Measurements from ENCODE around the gene CCND3. TPM values are rescaled to one million over a fixed set of nuclear protein-coding genes. Genes with fewer than 3 reads are reported as not detected.

CCND3 gene
- total and polyA plus RNA-seq, 3 experiments from 2014 or later, result 283 to 648 (median 287) TPM

- ChIA-PET POLR2A (no interaction called here), CTCF (interaction anchor here (0.8 to 1.5 kb wide), 2 partner anchors 34 to 81 kb away, joined by 3 to 4 read pairs; no protein-coding TSS in a partner anchor)
- DNase-seq, result no peak
- H3K4me1 Mint-ChIP-seq, result peaks cover 72 to 90% (median 87%) of the 10 kb centered on the region in 3 donors
- H3K9me3 ChIP-seq (ENCODE audit: low read length), result no peaks in the 10 kb centered on the region
- no peaks in the 10 kb centered on the region for H3K27me3 ChIP-seq (ENCODE audit: insufficient read depth, low read length, poor library complexity, severe bottlenecking)
- H3K27ac Mint-ChIP-seq, result peak overlapping the region; percentile 2 to 86 (median 42)
- H3K36me3 Mint-ChIP-seq, result peaks cover 0 to 65% (median 14%) of the 10 kb centered on the region in 3 donors
- no peak overlapping the region for H3K4me3 ChIP-seq (ENCODE audit: low read length)
- H3K27me3 Mint-ChIP-seq, result no peaks in the 10 kb centered on the region
- H3K27ac ChIP-seq (ENCODE audit: low read depth, low read length), result no peak overlapping the region
- H3K9me3 Mint-ChIP-seq, result no peaks in the 10 kb centered on the region
- peak overlapping the region in 2 of 7 donors; percentile 2 for H3K4me3 Mint-ChIP-seq
- H3K36me3 ChIP-seq (ENCODE audit: insufficient read depth, low read length), result peaks cover 22% of the 10 kb centered on the region
- H3K4me1 ChIP-seq (ENCODE audit: insufficient read depth, low read length), result peaks cover 85% of the 10 kb centered on the region
Observed at GRCh38 chr6:41963371-41963770, 21.8 kb upstream of the CCND3 start.

- Mint-ChIP-seq H3K36me3 (peaks cover 0 to 59% (median 16%) of the 10 kb centered on the region in 3 donors), H3K27ac (peak overlapping the region in 5 of 8 donors; percentile 7 to 72 (median 25)), H3K9me3 (no peaks in the 10 kb centered on the region), H3K4me3 (peak overlapping the region in 4 of 7 donors; percentile 1 to 61 (median 32)), H3K27me3 (no peaks in the 10 kb centered on the region), H3K4me1 (peaks cover 62 to 82% (median 79%) of the 10 kb centered on the region in 3 donors)
- Histone ChIP-seq H3K27ac (ENCODE audit: low read depth, low read length) (no peak overlapping the region), H3K27me3 (ENCODE audit: insufficient read depth, low read length, poor library complexity, severe bottlenecking) (no peaks in the 10 kb centered on the region), H3K4me3 (ENCODE audit: low read length) (no peak overlapping the region), H3K36me3 (ENCODE audit: insufficient read depth, low read length) (peaks cover 12% of the 10 kb centered on the region), H3K9me3 (ENCODE audit: low read length) (no peaks in the 10 kb centered on the region), H3K4me1 (ENCODE audit: insufficient read depth, low read length) (peaks cover 63% of the 10 kb centered on the region)
- DNase-seq, result no peak
- POLR2A ChIA-PET, result no interaction called here
- CTCF ChIA-PET, result interaction anchor here (1.2 kb wide), 1 partner anchor 8 kb away, joined by 3 read pairs; no protein-coding TSS in a partner anchor
Observed at GRCh38 chr6:41960028-41960427, 18.4 kb upstream of the CCND3 start.

DNA sequence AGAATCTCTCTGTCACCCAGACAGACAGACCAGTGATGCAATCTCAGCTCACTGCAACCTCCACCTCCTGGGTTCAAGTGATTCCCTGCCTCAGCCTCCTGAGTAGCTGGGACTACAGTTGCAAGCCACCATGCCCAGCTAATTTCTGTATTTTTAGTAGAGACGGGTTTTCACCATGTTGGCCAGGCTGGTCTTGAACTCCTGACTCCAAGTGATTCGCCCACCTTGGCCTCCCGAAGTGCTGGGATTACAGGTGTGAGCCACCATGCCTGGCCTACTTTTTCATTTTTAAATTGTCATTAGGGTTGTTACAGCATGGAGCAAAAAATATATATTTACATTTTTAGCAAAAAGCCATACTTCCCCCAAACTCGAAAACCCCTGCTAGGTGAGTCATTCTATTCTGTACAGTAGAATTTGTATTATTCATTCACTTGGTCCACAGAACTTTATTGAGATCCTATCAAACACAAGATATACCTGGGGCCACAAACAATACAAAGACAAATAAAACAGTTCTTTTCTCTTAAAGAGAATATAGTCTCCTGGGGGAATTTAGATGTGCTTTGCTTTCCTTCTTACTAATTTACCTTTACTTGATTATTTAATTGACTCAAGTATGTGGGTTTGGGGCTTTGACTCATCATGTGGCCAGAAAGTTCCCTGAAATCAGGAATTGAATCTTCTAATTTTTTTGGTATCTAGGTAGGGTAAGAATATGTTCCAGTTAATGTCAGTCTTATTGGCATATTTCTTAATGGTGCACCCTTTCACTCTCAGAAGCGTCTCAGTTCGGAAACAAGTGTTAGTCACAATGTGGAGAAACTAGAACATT is 16.6 kb upstream of the CCND3 start:
- DNase-seq, result no peak
- CTCF ChIA-PET, result no interaction called here
- Mint-ChIP-seq H3K9me3 (no peaks in the 10 kb centered on the region), H3K27me3 (no peaks in the 10 kb centered on the region), H3K4me1 (peaks cover 55 to 77% (median 75%) of the 10 kb centered on the region in 3 donors), H3K27ac (peak overlapping the region; percentile 15 to 77 (median 50)), H3K4me3 (peak overlapping the region in 3 of 7 donors; percentile 13 to 50 (median 24)), H3K36me3 (peaks cover 0 to 55% (median 17%) of the 10 kb centered on the region in 3 donors)
- H3K4me1 ChIP-seq (ENCODE audit: insufficient read depth, low read length), result peaks cover 52% of the 10 kb centered on the region
- H3K4me3 ChIP-seq (ENCODE audit: low read length), result no peak overlapping the region
- no peaks in the 10 kb centered on the region for H3K9me3 ChIP-seq (ENCODE audit: low read length)
- POLR2A ChIA-PET, result no interaction called here
- H3K36me3 ChIP-seq (ENCODE audit: insufficient read depth, low read length), result peaks cover 4% of the 10 kb centered on the region
- no peaks in the 10 kb centered on the region for H3K27me3 ChIP-seq (ENCODE audit: insufficient read depth, low read length, poor library complexity, severe bottlenecking)
- H3K27ac ChIP-seq (ENCODE audit: low read depth, low read length), result no peak overlapping the region

GRCh38 chr6:41957117-41957516 is 15.5 kb upstream of the CCND3 start:
- H3K36me3 Mint-ChIP-seq, result peaks cover 0 to 58% (median 17%) of the 10 kb centered on the region in 3 donors
- H3K9me3 Mint-ChIP-seq, result no peaks in the 10 kb centered on the region
- Histone ChIP-seq H3K9me3 (ENCODE audit: low read length) (no peaks in the 10 kb centered on the region), H3K36me3 (ENCODE audit: insufficient read depth, low read length) (peaks cover 8% of the 10 kb centered on the region), H3K4me1 (ENCODE audit: insufficient read depth, low read length) (peaks cover 51% of the 10 kb centered on the region), H3K27me3 (ENCODE audit: insufficient read depth, low read length, poor library complexity, severe bottlenecking) (no peaks in the 10 kb centered on the region), H3K27ac (ENCODE audit: low read depth, low read length) (no peak overlapping the region), H3K4me3 (ENCODE audit: low read length) (no peak overlapping the region)
- H3K4me3 Mint-ChIP-seq, result no peak overlapping the region
- ChIA-PET CTCF (no interaction called here), POLR2A (no interaction called here)
- H3K27ac Mint-ChIP-seq, result peak overlapping the region in 4 of 8 donors; percentile 30 to 92 (median 48)
- peaks cover 0 to 2% of the 10 kb centered on the region in 2 donors for H3K27me3 Mint-ChIP-seq
- no peak for DNase-seq
- peaks cover 60 to 81% (median 79%) of the 10 kb centered on the region in 3 donors for H3K4me1 Mint-ChIP-seq

DNA sequence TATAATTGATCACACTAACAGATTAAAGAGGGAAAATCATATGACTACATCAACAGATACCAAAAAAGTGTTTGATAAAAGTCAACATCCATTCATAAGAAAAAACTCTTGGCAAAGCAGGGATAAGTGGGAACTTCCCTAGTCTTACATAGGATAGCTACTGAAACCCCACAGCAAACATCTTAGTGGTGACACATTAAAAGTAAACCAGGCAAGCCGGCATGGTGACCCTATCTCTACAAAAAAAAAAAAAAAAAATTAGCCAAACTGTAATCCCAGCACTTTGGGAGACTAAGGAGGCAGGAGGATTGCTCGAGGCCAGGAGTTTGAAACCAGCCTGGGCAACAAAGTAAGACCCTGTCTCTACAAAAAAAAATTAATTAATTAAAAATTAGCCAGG is 13.8 kb upstream of the CCND3 start:
- Mint-ChIP-seq H3K27ac (peak overlapping the region in 2 of 8 donors; percentile 26 to 64), H3K4me1 (peaks cover 52 to 73% (median 72%) of the 10 kb centered on the region in 3 donors), H3K36me3 (peaks cover 0 to 55% (median 19%) of the 10 kb centered on the region in 3 donors), H3K27me3 (peaks cover 0 to 3% of the 10 kb centered on the region in 2 donors), H3K9me3 (no peaks in the 10 kb centered on the region), H3K4me3 (no peak overlapping the region)
- ChIA-PET CTCF (no interaction called here), POLR2A (no interaction called here)
- H3K27me3 ChIP-seq (ENCODE audit: insufficient read depth, low read length, poor library complexity, severe bottlenecking), result no peaks in the 10 kb centered on the region
- peaks cover 11% of the 10 kb centered on the region for H3K36me3 ChIP-seq (ENCODE audit: insufficient read depth, low read length)
- H3K9me3 ChIP-seq (ENCODE audit: low read length), result no peaks in the 10 kb centered on the region
- no peak overlapping the region for H3K27ac ChIP-seq (ENCODE audit: low read depth, low read length)
- H3K4me3 ChIP-seq (ENCODE audit: low read length), result no peak overlapping the region
- H3K4me1 ChIP-seq (ENCODE audit: insufficient read depth, low read length), result peaks cover 42% of the 10 kb centered on the region
- no peak for DNase-seq

DNA sequence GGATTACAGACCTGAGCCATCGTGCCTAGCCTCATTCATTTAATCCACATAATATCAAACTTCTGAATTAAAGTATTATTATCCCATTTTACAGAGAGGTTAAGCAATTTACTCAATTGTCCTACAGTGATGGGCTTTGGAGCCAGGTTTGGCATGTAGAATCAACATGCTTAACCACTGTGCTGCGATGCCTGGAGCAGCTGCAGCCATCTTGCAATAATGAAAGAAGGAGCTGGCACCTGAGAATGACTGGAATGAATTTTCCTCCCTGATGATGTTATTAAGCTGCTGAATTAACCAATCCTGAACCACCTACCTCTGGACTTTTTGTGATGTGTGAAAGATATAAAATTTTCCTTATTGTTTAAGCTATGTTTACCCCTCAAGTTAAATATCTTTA is 13.1 kb upstream of the CCND3 start:
- peaks cover 52 to 72% (median 71%) of the 10 kb centered on the region in 3 donors for H3K4me1 Mint-ChIP-seq
- Histone ChIP-seq H3K27me3 (ENCODE audit: insufficient read depth, low read length, poor library complexity, severe bottlenecking) (no peaks in the 10 kb centered on the region), H3K27ac (ENCODE audit: low read depth, low read length) (no peak overlapping the region), H3K4me3 (ENCODE audit: low read length) (no peak overlapping the region), H3K36me3 (ENCODE audit: insufficient read depth, low read length) (peaks cover 15% of the 10 kb centered on the region), H3K9me3 (ENCODE audit: low read length) (no peaks in the 10 kb centered on the region), H3K4me1 (ENCODE audit: insufficient read depth, low read length) (peaks cover 39% of the 10 kb centered on the region)
- H3K4me3 Mint-ChIP-seq, result peak overlapping the region in 1 of 7 donors; percentile 17
- ChIA-PET CTCF (no interaction called here), POLR2A (no interaction called here)
- peak overlapping the region in 6 of 8 donors; percentile 4 to 81 (median 48) for H3K27ac Mint-ChIP-seq
- DNase-seq, result no peak
- H3K9me3 Mint-ChIP-seq, result no peaks in the 10 kb centered on the region
- H3K36me3 Mint-ChIP-seq, result peaks cover 0 to 55% (median 18%) of the 10 kb centered on the region in 3 donors
- H3K27me3 Mint-ChIP-seq, result peaks cover 0 to 3% of the 10 kb centered on the region in 2 donors

- H3K9me3 ChIP-seq (ENCODE audit: low read length), result no peaks in the 10 kb centered on the region
- no peak for DNase-seq
- peaks cover 0 to 39% (median 10%) of the 10 kb centered on the region in 3 donors for H3K36me3 Mint-ChIP-seq
- peaks cover 45 to 60% (median 47%) of the 10 kb centered on the region in 3 donors for H3K4me1 Mint-ChIP-seq
- H3K4me3 ChIP-seq (ENCODE audit: low read length), result no peak overlapping the region
- ChIA-PET POLR2A (no interaction called here), CTCF (interaction anchor here (0.6 to 1.7 kb wide), 4 partner anchors 8 to 97 kb away, joined by 3 to 8 read pairs (median 4); no protein-coding TSS in a partner anchor)
- peaks cover 40% of the 10 kb centered on the region for H3K4me1 ChIP-seq (ENCODE audit: insufficient read depth, low read length)
- no peaks in the 10 kb centered on the region for H3K9me3 Mint-ChIP-seq
- peak overlapping the region; percentile 1 to 91 (median 45) for H3K27ac Mint-ChIP-seq
- H3K27me3 ChIP-seq (ENCODE audit: insufficient read depth, low read length, poor library complexity, severe bottlenecking), result no peaks in the 10 kb centered on the region
- peak overlapping the region in 5 of 7 donors; percentile 15 to 82 (median 45) for H3K4me3 Mint-ChIP-seq
- no peak overlapping the region for H3K27ac ChIP-seq (ENCODE audit: low read depth, low read length)
- H3K36me3 ChIP-seq (ENCODE audit: insufficient read depth, low read length), result peaks cover 10% of the 10 kb centered on the region
- peaks cover 0 to 8% of the 10 kb centered on the region in 2 donors for H3K27me3 Mint-ChIP-seq
Observed at GRCh38 chr6:41947581-41948220, 6.1 kb upstream of the CCND3 start.

All from CD8-positive, alpha-beta memory T cell (primary cell).